Measurements from ENCODE around the gene TPK1.

The TPK1 gene

GRCh38 chr7:144738708-144739314, 97.0 kb downstream of the TPK1 start:
- Histone ChIP-seq H3K79me2 (ENCODE audit: control insufficient read depth, low read length) (no peaks in the 10 kb centered on the region), H3K9me2 (replicated peaks; ENCODE audit: control insufficient read depth, low read length) (no peaks in the 10 kb centered on the region), H3K36me3 (ENCODE audit: control insufficient read depth, low read length) (no peaks in the 10 kb centered on the region), H3K27me3 (ENCODE audit: control insufficient read depth, low read length) (no peaks in the 10 kb centered on the region), H3K4me1 (ENCODE audit: control insufficient read depth, low read length) (peaks cover 3% of the 10 kb centered on the region; the same call in 1 of the 2 replicates), H3K27ac (ENCODE audit: low read depth, low read length) (no peak overlapping the region), H3K9me3 (ENCODE audit: control insufficient read depth, insufficient read depth, low read length) (no peaks in the 10 kb centered on the region), H4K20me1 (ENCODE audit: control insufficient read depth, insufficient read depth, low read depth, low read length) (no peaks in the 10 kb centered on the region), H3K4me3 (ENCODE audit: low read length) (no peak overlapping the region), H3F3A (ENCODE audit: control insufficient read depth, insufficient read depth) (no peaks in the 10 kb centered on the region), H3K4me2 (ENCODE audit: low read length) (no peak overlapping the region)
- peak; percentile 87 for TF ChIP-seq CTCF (IDR thresholded peaks at IDR 0.05; ENCODE audit: low read depth, low read length, poor library complexity, severe bottlenecking)
- TF ChIP-seq EZH2phosphoT487 (IDR thresholded peaks at IDR 0.05; ENCODE audit: borderline replicate concordance, low read length) = no peak

GRCh38 chr7:144738146-144738545, 97.7 kb downstream of the TPK1 start:
- Histone ChIP-seq H3K9me2 (replicated peaks; ENCODE audit: control insufficient read depth, low read length) (no peaks in the 10 kb centered on the region), H3K9me3 (ENCODE audit: control insufficient read depth, insufficient read depth, low read length) (no peaks in the 10 kb centered on the region), H3K27me3 (ENCODE audit: control insufficient read depth, low read length) (no peaks in the 10 kb centered on the region), H3K4me3 (ENCODE audit: low read length) (no peak overlapping the region), H3K4me1 (ENCODE audit: control insufficient read depth, low read length) (peaks cover 3% of the 10 kb centered on the region; the same call in 1 of the 2 replicates), H3K27ac (ENCODE audit: low read depth, low read length) (no peak overlapping the region), H4K20me1 (ENCODE audit: control insufficient read depth, insufficient read depth, low read depth, low read length) (no peaks in the 10 kb centered on the region), H3K36me3 (ENCODE audit: control insufficient read depth, low read length) (no peaks in the 10 kb centered on the region), H3K4me2 (ENCODE audit: low read length) (no peak overlapping the region), H3F3A (ENCODE audit: control insufficient read depth, insufficient read depth) (no peaks in the 10 kb centered on the region), H3K79me2 (ENCODE audit: control insufficient read depth, low read length) (no peaks in the 10 kb centered on the region)
- TF ChIP-seq EZH2phosphoT487 (IDR thresholded peaks at IDR 0.05; ENCODE audit: borderline replicate concordance, low read length) (no peak), CTCF (IDR thresholded peaks at IDR 0.05; ENCODE audit: low read depth, low read length, poor library complexity, severe bottlenecking) (no peak)

GRCh38 chr7:144736880-144737493, 98.9 kb downstream of the TPK1 start:
- Histone ChIP-seq H4K20me1 (ENCODE audit: control insufficient read depth, insufficient read depth, low read depth, low read length) (no peaks in the 10 kb centered on the region), H3F3A (ENCODE audit: control insufficient read depth, insufficient read depth) (no peaks in the 10 kb centered on the region), H3K9me3 (ENCODE audit: control insufficient read depth, insufficient read depth, low read length) (no peaks in the 10 kb centered on the region), H3K4me3 (ENCODE audit: low read length) (no peak overlapping the region), H3K4me1 (ENCODE audit: control insufficient read depth, low read length) (peaks cover 3% of the 10 kb centered on the region; the same call in 1 of the 2 replicates), H3K4me2 (ENCODE audit: low read length) (no peak overlapping the region), H3K27me3 (ENCODE audit: control insufficient read depth, low read length) (no peaks in the 10 kb centered on the region), H3K79me2 (ENCODE audit: control insufficient read depth, low read length) (no peaks in the 10 kb centered on the region), H3K9me2 (replicated peaks; ENCODE audit: control insufficient read depth, low read length) (no peaks in the 10 kb centered on the region), H3K27ac (ENCODE audit: low read depth, low read length) (no peak overlapping the region), H3K36me3 (ENCODE audit: control insufficient read depth, low read length) (no peaks in the 10 kb centered on the region)
- no peak for TF ChIP-seq EZH2phosphoT487 (IDR thresholded peaks at IDR 0.05; ENCODE audit: borderline replicate concordance, low read length)
- no peak for TF ChIP-seq CTCF (IDR thresholded peaks at IDR 0.05; ENCODE audit: low read depth, low read length, poor library complexity, severe bottlenecking)

All from DOHH2 (cell line).